Activated naive CD4-positive, alpha-beta T cell treated with anti-CD3 and anti-CD28 coated beads for 36 hours (primary cell): ENCODE results near the gene CATSPERD. TPM values are rescaled to one million over a fixed set of nuclear protein-coding genes. Genes with fewer than 3 reads are reported as not detected.

Experiments
- CTCF ChIA-PET: fragments of 350-600 bp; sonication (Branson Sonifier 250); formaldehyde crosslinking; loops from one replicate; lab custom pipeline; 2021; ENCODE audit warnings: antibody characterized with exemption; lab: Charles Lee
- DNase-seq: peaks from one replicate; pipeline ENCODE4 v3.0.0-alpha.2; 2020
- H3K27ac Mint-ChIP-seq: one replicate; pipeline ENCODE4 v1.8.0; 2021; ENCODE audit warnings: mild to moderate bottlenecking, mixed read lengths
- H3K27me3 Mint-ChIP-seq: one replicate; pipeline ENCODE4 v1.8.0; 2021; ENCODE audit warnings: low read depth, mixed read lengths
- H3K36me3 Mint-ChIP-seq: one replicate; pipeline ENCODE4 v1.8.0; 2021; ENCODE audit warnings: low read depth, mixed read lengths
- H3K4me1 Mint-ChIP-seq: one replicate; pipeline ENCODE4 v1.8.0; 2021; ENCODE audit warnings: low read depth, mixed read lengths
- H3K4me3 Mint-ChIP-seq: one replicate; pipeline ENCODE4 v1.8.0; 2021; ENCODE audit warnings: mild to moderate bottlenecking, moderate library complexity, mixed read lengths
- H3K9me3 Mint-ChIP-seq: one replicate; pipeline ENCODE4 v1.8.0; 2021; ENCODE audit warnings: mixed read lengths
- intact Hi-C: fragments of 100-400 bp; cut with micrococcal nuclease; formaldehyde crosslinking; loops from one replicate; pipeline ENCODE4 v1.15.1; 2023
- total RNA-seq, 2 experiments: library from RNA; stranded (reverse); gene quantifications; one replicate each; pipeline ENCODE4 v1.2.3, GENCODE V29; 2021

Gene CATSPERD
- total RNA-seq, 2 experiments from 2014 or later: not detected

GRCh38 chr19:5707576-5708575, 12.6 kb upstream of the CATSPERD start:
- DNase-seq: no peak
- H3K27ac Mint-ChIP-seq: no peak overlapping the region
- H3K9me3 Mint-ChIP-seq: no peaks in the 10 kb centered on the region
- CTCF ChIA-PET: interaction anchor here (1.1 to 1.8 kb wide), 2 partner anchors 9 to 19 kb away, joined by 3 to 8 read pairs; partner anchors contain the start of gene RPL36
- no peaks in the 10 kb centered on the region for H3K27me3 Mint-ChIP-seq
- peaks cover 47% of the 10 kb centered on the region for H3K36me3 Mint-ChIP-seq
- H3K4me3 Mint-ChIP-seq: no peak overlapping the region
- no peaks in the 10 kb centered on the region for H3K4me1 Mint-ChIP-seq
- intact Hi-C loops: no loop called here

DNA sequence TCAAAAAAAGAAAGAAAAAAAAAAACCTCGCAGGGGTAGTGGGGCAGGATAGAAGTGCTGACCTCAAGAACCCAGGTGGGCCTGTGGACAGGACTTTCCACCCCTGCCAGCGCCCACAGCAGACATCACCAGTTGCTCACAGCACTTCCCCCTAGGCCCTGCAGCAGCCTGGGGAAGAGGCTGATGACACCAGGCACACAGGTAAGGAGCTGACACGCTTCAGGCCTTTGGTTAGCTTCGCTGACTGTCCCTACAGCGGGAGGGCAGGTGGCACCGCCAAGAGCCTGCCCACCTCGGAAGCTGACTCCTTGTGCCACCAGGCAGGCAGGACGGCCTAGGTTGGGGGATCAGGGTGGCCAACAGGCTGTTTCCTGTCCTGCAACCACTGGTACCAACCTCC, 9.4 kb upstream of the CATSPERD start:
- H3K36me3 Mint-ChIP-seq: peaks cover 45% of the 10 kb centered on the region

GRCh38 chr19:5711713-5712161, 8.7 kb upstream of the CATSPERD start:
- peaks cover 38% of the 10 kb centered on the region for H3K36me3 Mint-ChIP-seq
- H3K27me3 Mint-ChIP-seq: no peaks in the 10 kb centered on the region
- no peak overlapping the region for H3K4me3 Mint-ChIP-seq
- H3K27ac Mint-ChIP-seq: no peak overlapping the region
- H3K4me1 Mint-ChIP-seq: peaks cover 9% of the 10 kb centered on the region
- DNase-seq: no peak
- no peaks in the 10 kb centered on the region for H3K9me3 Mint-ChIP-seq
- intact Hi-C loops: no loop called here
- CTCF ChIA-PET: interaction anchor here (1.3 to 1.6 kb wide), 3 partner anchors 9 to 24 kb away, joined by 4 to 6 read pairs (median 5); partner anchors contain the start of genes CATSPERD, LONP1 and RPL36

More for the DNA sequence above, 9.4 kb upstream of the CATSPERD start:
- H3K4me1 Mint-ChIP-seq: peaks cover 4% of the 10 kb centered on the region
- no peaks in the 10 kb centered on the region for H3K9me3 Mint-ChIP-seq
- CTCF ChIA-PET: interaction anchor here (1.3 to 1.6 kb wide), 2 partner anchors 9 to 21 kb away, joined by 5 to 6 read pairs; partner anchors contain the start of genes CATSPERD, LONP1 and RPL36
- H3K27me3 Mint-ChIP-seq: no peaks in the 10 kb centered on the region
- no peak for DNase-seq
- no peak overlapping the region for H3K27ac Mint-ChIP-seq
- intact Hi-C loops: no loop called here
- no peak overlapping the region for H3K4me3 Mint-ChIP-seq

- DNase-seq: no peak
- Mint-ChIP-seq H3K27me3 (no peaks in the 10 kb centered on the region), H3K36me3 (peaks cover 40% of the 10 kb centered on the region), H3K27ac (no peak overlapping the region), H3K4me3 (no peak overlapping the region), H3K4me1 (peaks cover 23% of the 10 kb centered on the region), H3K9me3 (no peaks in the 10 kb centered on the region)
- CTCF ChIA-PET: interaction anchor here (1.4 kb wide), 1 partner anchor 26 kb away, joined by 4 read pairs; no protein-coding TSS in a partner anchor
- intact Hi-C loops: no loop called here
These were observed 7.2 kb upstream of the CATSPERD start for GRCh38 chr19:5713228-5713627.

- peaks cover 50% of the 10 kb centered on the region for H3K36me3 Mint-ChIP-seq
- no peak overlapping the region for H3K4me3 Mint-ChIP-seq
- no peaks in the 10 kb centered on the region for H3K27me3 Mint-ChIP-seq
- CTCF ChIA-PET: interaction anchor here (1.0 to 2.5 kb wide), 2 partner anchors 25 to 28 kb away, joined by 3 to 7 read pairs; partner anchors contain the start of gene RPL36
- intact Hi-C loops: no loop called here
- H3K9me3 Mint-ChIP-seq: no peaks in the 10 kb centered on the region
- no peak for DNase-seq
- peaks cover 28% of the 10 kb centered on the region for H3K4me1 Mint-ChIP-seq
- H3K27ac Mint-ChIP-seq: no peak overlapping the region
These were observed 5.6 kb upstream of the CATSPERD start for GRCh38 chr19:5714816-5715215.

DNA sequence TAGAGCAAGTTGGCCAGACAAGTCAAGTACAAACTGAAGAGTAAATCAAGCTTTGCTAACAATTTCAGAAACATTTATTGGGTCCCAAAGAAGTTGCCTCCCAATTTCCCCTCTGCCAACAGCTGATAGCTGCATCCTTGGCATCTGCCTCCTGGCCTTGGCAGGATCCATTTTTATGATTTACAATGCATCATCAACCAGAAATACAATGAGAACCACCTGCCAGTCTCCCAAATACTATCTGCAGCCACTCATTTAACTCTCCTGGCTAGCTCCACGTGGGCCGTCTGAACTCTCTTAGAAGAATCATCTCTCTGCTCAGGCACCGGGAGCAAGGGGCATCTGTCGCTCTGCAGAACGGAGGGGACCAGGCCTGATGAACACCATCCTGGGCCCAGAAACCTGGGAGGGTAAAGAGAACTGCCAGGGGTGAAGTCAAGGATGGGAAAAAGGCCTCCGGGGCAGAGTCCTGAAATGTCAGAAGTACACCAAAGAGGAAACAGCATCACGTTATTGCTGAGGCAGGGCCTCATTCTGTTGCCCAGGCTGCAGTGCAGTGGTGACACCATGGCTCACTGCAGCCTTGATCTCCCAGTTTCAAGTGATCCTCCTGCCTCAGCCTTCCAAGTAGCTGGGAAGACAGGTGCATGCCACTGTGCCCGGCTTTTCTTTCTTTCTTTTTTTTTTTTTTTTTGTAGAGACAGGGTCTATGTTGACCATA, 3.1 kb upstream of the CATSPERD start:
- no peak for DNase-seq
- Mint-ChIP-seq H3K27ac (peak overlapping the region; percentile 98), H3K4me3 (peak overlapping the region; percentile 89), H3K4me1 (peaks cover 33% of the 10 kb centered on the region), H3K9me3 (no peaks in the 10 kb centered on the region), H3K27me3 (no peaks in the 10 kb centered on the region), H3K36me3 (peaks cover 40% of the 10 kb centered on the region)
- CTCF ChIA-PET: interaction anchor here (0.7 to 4.8 kb wide), 3 partner anchors 9 to 86 kb away, joined by 3 to 37 read pairs (median 3); partner anchors contain the start of gene RPL36
- intact Hi-C loops: no loop called here

GRCh38 chr19:5718037-5718578, 2.3 kb upstream of the CATSPERD start:
- CTCF ChIA-PET: interaction anchor here (1.4 to 4.8 kb wide), 3 partner anchors 28 to 76 kb away, joined by 9 to 37 read pairs (median 10); partner anchors contain the start of gene RPL36
- H3K27me3 Mint-ChIP-seq: no peaks in the 10 kb centered on the region

DNA sequence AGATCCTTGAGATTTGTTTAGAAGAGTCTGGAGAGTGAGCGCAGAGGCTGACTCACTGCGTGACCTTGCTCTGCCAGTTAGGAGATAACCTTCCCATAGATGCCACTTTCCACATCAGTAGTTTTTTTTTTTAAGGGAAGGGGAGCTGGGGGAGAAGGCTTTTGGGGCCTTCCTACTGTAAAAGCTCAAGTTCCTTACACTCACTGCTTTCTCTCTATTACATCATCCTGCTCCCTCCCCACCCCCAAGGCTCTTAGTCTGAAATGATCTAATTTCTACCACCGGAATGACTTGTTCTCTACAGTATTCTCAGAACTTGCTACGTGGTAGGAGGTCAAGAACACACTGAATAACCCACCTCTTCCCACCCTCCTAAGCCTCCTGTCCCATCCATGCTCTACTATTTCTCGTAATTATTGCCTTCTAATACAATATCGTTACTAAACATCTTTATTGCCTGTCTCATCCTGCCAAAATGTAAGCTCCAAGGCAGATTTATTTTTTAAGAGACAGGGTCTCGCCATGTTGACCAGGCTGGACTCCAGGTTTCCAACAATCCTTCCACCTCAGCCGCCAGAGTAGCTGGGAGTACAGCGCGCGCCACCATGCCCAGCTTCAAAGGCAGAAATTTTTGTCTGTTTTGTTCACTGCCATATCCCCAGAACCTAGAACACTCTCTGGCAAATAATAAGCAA, 1.7 kb upstream of the CATSPERD start:
- peak; percentile 87 for DNase-seq
- Mint-ChIP-seq H3K4me3 (peak overlapping the region; percentile 89), H3K4me1 (peaks cover 33% of the 10 kb centered on the region), H3K36me3 (peaks cover 33% of the 10 kb centered on the region), H3K27ac (peak overlapping the region; percentile 98), H3K9me3 (no peaks in the 10 kb centered on the region), H3K27me3 (no peaks in the 10 kb centered on the region)
- CTCF ChIA-PET: interaction anchor here (0.6 to 4.8 kb wide), 4 partner anchors 29 to 408 kb away, joined by 3 to 37 read pairs (median 10); partner anchors contain the start of gene RPL36
- intact Hi-C loops: no loop called here

More at GRCh38 chr19:5718037-5718578, 2.3 kb upstream of the CATSPERD start:
- Mint-ChIP-seq H3K4me1 (peaks cover 33% of the 10 kb centered on the region), H3K27ac (peak overlapping the region; percentile 98), H3K9me3 (no peaks in the 10 kb centered on the region), H3K4me3 (peak overlapping the region; percentile 89), H3K36me3 (peaks cover 37% of the 10 kb centered on the region)
- DNase-seq: peak; percentile 72
- intact Hi-C loops: no loop called here

GRCh38 chr19:5719274-5719960, 1.0 kb upstream of the CATSPERD start:
- DNase-seq: peak; percentile 58
- Mint-ChIP-seq H3K36me3 (peaks cover 27% of the 10 kb centered on the region), H3K27me3 (no peaks in the 10 kb centered on the region), H3K4me3 (peak overlapping the region; percentile 89), H3K9me3 (no peaks in the 10 kb centered on the region), H3K4me1 (peaks cover 33% of the 10 kb centered on the region), H3K27ac (peak overlapping the region; percentile 98)
- CTCF ChIA-PET: interaction anchor here (1.4 to 4.8 kb wide), 4 partner anchors 8 to 75 kb away, joined by 6 to 37 read pairs (median 10); partner anchors contain the start of gene RPL36
- intact Hi-C loops: no loop called here

- H3K4me3 Mint-ChIP-seq: no peak overlapping the region
- H3K27me3 Mint-ChIP-seq: peaks cover 2% of the 10 kb centered on the region
- intact Hi-C loops: no loop called here
- no peaks in the 10 kb centered on the region for H3K4me1 Mint-ChIP-seq
- CTCF ChIA-PET: interaction anchor here (0.8 kb wide), 1 partner anchor 754 kb away, joined by 3 read pairs; no protein-coding TSS in a partner anchor
- no peaks in the 10 kb centered on the region for H3K9me3 Mint-ChIP-seq
- H3K36me3 Mint-ChIP-seq: no peaks in the 10 kb centered on the region
- no peak for DNase-seq
- H3K27ac Mint-ChIP-seq: no peak overlapping the region
These were observed 7.1 kb downstream of the CATSPERD start for GRCh38 chr19:5727453-5728050.
